H1 (cell line): ENCODE measurements around the gene CPXM2. TPM values are rescaled to one million over a fixed set of nuclear protein-coding genes. Genes with fewer than 3 reads are reported as not detected.

Experiments used
- CTCF ChIA-PET: fragments of 300-600 bp; sonication (Branson Sonifier 250); formaldehyde crosslinking; loops from one replicate; lab custom pipeline; 2021; ENCODE audit not compliant: partially characterized antibody; lab: Charles Lee
- POLR2A ChIA-PET: fragments of 300-600 bp; sonication (Branson Sonifier 250); formaldehyde crosslinking; loops from one replicate; lab custom pipeline; 2021; ENCODE audit warnings: inconsistent platforms; ENCODE audit not compliant: partially characterized antibody; lab: Charles Lee
- DNase-seq, 2 experiments: peaks; one replicate each; pipeline versions ENCODE4 v3.0.0 to v3.0.0-alpha.2; 2010 to 2022; ENCODE audit warnings: low spot score in 2 of 2, low read depth in 1 of 2, mixed read lengths in 1 of 2
- FAIRE-seq: peaks from 2 replicates; lab custom pipeline; 2011; peaks lifted over from hg19 to GRCh38; lab: Jason Lieb, UNC
- H2AFZ ChIP-seq: 2 replicates; pipeline ENCODE4 v1.8.1; 2012; ENCODE audit warnings: low read length, inconsistent platforms
- H2AK5ac ChIP-seq: 2 replicates; pipeline ENCODE4 v1.6.1; 2013; ENCODE audit warnings: low read depth, low read length
- H2BK120ac ChIP-seq: replicated peaks from 2 replicates; pipeline ENCODE3; 2013; ENCODE audit warnings: low read depth, low read length, inconsistent platforms
- H2BK12ac ChIP-seq: 2 replicates; pipeline ENCODE4 v1.6.1; 2013; ENCODE audit warnings: low read depth, low read length
- H2BK15ac ChIP-seq: 2 replicates; pipeline ENCODE4 v1.6.1; 2013; ENCODE audit warnings: low read length
- H2BK20ac ChIP-seq: 2 replicates; pipeline ENCODE4 v1.6.1; 2013; ENCODE audit warnings: low read length
- H2BK5ac ChIP-seq: 2 replicates; pipeline ENCODE4 v1.6.1; 2013; ENCODE audit warnings: low read depth, low read length
- H3K14ac ChIP-seq: 2 replicates; pipeline ENCODE4 v1.6.1; 2013; ENCODE audit warnings: inconsistent platforms; ENCODE audit not compliant: insufficient read length
- H3K18ac ChIP-seq: 2 replicates; pipeline ENCODE4 v1.6.1; 2013; ENCODE audit warnings: low read length; ENCODE audit errors: extremely low read depth
- H3K23ac ChIP-seq: 2 replicates; pipeline ENCODE4 v1.6.1; 2013; ENCODE audit warnings: inconsistent platforms; ENCODE audit not compliant: insufficient read length
- H3K23me2 ChIP-seq: 2 replicates; pipeline ENCODE4 v1.6.1; 2013; ENCODE audit warnings: low read depth, low read length
- H3K27ac ChIP-seq: 2 replicates; pipeline ENCODE4 v1.6.1; 2011; ENCODE audit warnings: low read depth, low read length, inconsistent platforms
- H3K27me3 ChIP-seq, 4 experiments: replicated peaks in 1 of 4; 1 replicate in 1 of 4; 2 replicates in 3 of 4; pipeline versions ENCODE4 v1.6.1 to v1.8.1; 2011 to 2013; ENCODE audit warnings: low read length in 3 of 4, mild to moderate bottlenecking in 3 of 4, inconsistent platforms in 2 of 4, mixed read lengths in 2 of 4, moderate library complexity in 1 of 4; ENCODE audit not compliant: control insufficient read depth in 3 of 4, insufficient read depth in 3 of 4; ENCODE audit errors: extremely low read depth in 1 of 4
- H3K36me3 ChIP-seq, 4 experiments: 2 replicates each; pipeline versions ENCODE4 v1.6.1 to v1.8.1; 2011 to 2013; ENCODE audit warnings: mild to moderate bottlenecking in 4 of 4, low read length in 3 of 4, moderate library complexity in 2 of 4, control low read depth in 1 of 4, inconsistent platforms in 1 of 4; ENCODE audit not compliant: insufficient read depth in 4 of 4, control insufficient read depth in 2 of 4
- H3K4ac ChIP-seq: replicated peaks from 2 replicates; pipeline ENCODE3; 2013; ENCODE audit warnings: low read length, low read depth, mixed read lengths, inconsistent platforms; ENCODE audit not compliant: insufficient read length
- H3K4me1 ChIP-seq, 4 experiments: replicated peaks in 1 of 4; 1 replicate in 1 of 4; 2 replicates in 3 of 4; pipeline versions ENCODE4 v1.6.1 to v1.8.1; 2011 to 2013; ENCODE audit warnings: low read length in 3 of 4, inconsistent platforms in 2 of 4, mixed read lengths in 1 of 4; ENCODE audit not compliant: insufficient read depth in 4 of 4, control insufficient read depth in 3 of 4
- H3K4me2 ChIP-seq, 2 experiments: 2 replicates each; pipeline versions ENCODE4 v1.6.1 to v1.8.1; 2011 to 2013; ENCODE audit warnings: low read depth in 2 of 2, low read length in 2 of 2, control low read depth in 1 of 2, inconsistent platforms in 1 of 2, mild to moderate bottlenecking in 1 of 2; ENCODE audit not compliant: insufficient read depth in 1 of 2
- H3K4me3 ChIP-seq, 4 experiments: fragments of 200-600, 300-600 bp in 1 of 4; sonication (generic), shearing (Covaris generic), sonication (Bioruptor Twin) in 1 of 4; 2 replicates each; pipeline versions ENCODE4 v1.5.1 to v1.8.1; 2011 to 2016; ENCODE audit warnings: low read length in 4 of 4, low read depth in 3 of 4, control low read depth in 2 of 4, inconsistent platforms in 2 of 4, mild to moderate bottlenecking in 2 of 4, mixed read lengths in 1 of 4, moderate library complexity in 1 of 4; ENCODE audit not compliant: insufficient read depth in 2 of 4; ENCODE audit errors: extremely low read depth in 1 of 4
- H3K56ac ChIP-seq: replicated peaks from 2 replicates; pipeline ENCODE3; 2013; ENCODE audit warnings: low read depth, mild to moderate bottlenecking, mixed read lengths, low read length, inconsistent platforms; ENCODE audit not compliant: insufficient read length
- H3K79me1 ChIP-seq: 2 replicates; pipeline ENCODE4 v1.6.1; 2013; ENCODE audit warnings: low read depth, low read length, control low read depth
- H3K79me2 ChIP-seq, 2 experiments: 2 replicates each; pipeline versions ENCODE4 v1.6.1 to v1.8.1; 2012 to 2013; ENCODE audit warnings: low read length in 2 of 2, mild to moderate bottlenecking in 2 of 2, inconsistent platforms in 1 of 2; ENCODE audit not compliant: insufficient read depth in 2 of 2, control insufficient read depth in 1 of 2
- H3K9ac ChIP-seq, 4 experiments: replicated peaks in 1 of 4; 1 replicate in 1 of 4; 2 replicates in 3 of 4; pipeline versions ENCODE4 v1.6.1 to v1.8.1; 2011 to 2013; ENCODE audit warnings: low read depth in 3 of 4, low read length in 3 of 4, control low read depth in 2 of 4, mild to moderate bottlenecking in 2 of 4, moderate library complexity in 2 of 4, inconsistent platforms in 1 of 4; ENCODE audit errors: extremely low read depth in 1 of 4
- H3K9me3 ChIP-seq, 2 experiments: 2 replicates each; pipeline versions ENCODE4 v1.6.1 to v1.8.1; 2012 to 2013; ENCODE audit warnings: mild to moderate bottlenecking in 2 of 2, moderate library complexity in 2 of 2, control low read depth in 1 of 2, inconsistent platforms in 1 of 2, low read depth in 1 of 2, low read length in 1 of 2, mixed read lengths in 1 of 2; ENCODE audit not compliant: insufficient read depth in 2 of 2
- H4K20me1 ChIP-seq, 2 experiments: replicated peaks in 1 of 2; 2 replicates each; pipeline versions ENCODE3 to v1.8.1; 2011 to 2013; ENCODE audit warnings: inconsistent platforms in 2 of 2, low read length in 2 of 2, mild to moderate bottlenecking in 1 of 2; ENCODE audit not compliant: insufficient read depth in 2 of 2, control insufficient read depth in 1 of 2
- H4K5ac ChIP-seq: 2 replicates; pipeline ENCODE4 v1.6.1; 2013; ENCODE audit warnings: low read length, low read depth, mixed read lengths, inconsistent platforms; ENCODE audit not compliant: insufficient read length
- H4K8ac ChIP-seq: 2 replicates; pipeline ENCODE4 v1.8.0; 2013; ENCODE audit warnings: mild to moderate bottlenecking, moderate library complexity, low read length, inconsistent platforms; ENCODE audit not compliant: insufficient read depth; ENCODE audit errors: extremely low read depth
- H4K91ac ChIP-seq: replicated peaks from 2 replicates; pipeline ENCODE3; 2013; ENCODE audit warnings: low read length, mixed read lengths, inconsistent platforms; ENCODE audit not compliant: insufficient read length
- EGR1 ChIP-seq: IDR thresholded peaks from 2 replicates; pipeline ENCODE4 v1.6.1; 2011; ENCODE audit warnings: low read depth, low read length, borderline replicate concordance
- EP300 ChIP-seq, 2 experiments: IDR thresholded peaks; 1 replicate in 1 of 2; 2 replicates in 1 of 2; pipeline ENCODE4 v1.6.1; 2011 to 2012; ENCODE audit warnings: low read depth in 2 of 2, low read length in 2 of 2, mild to moderate bottlenecking in 2 of 2, borderline replicate concordance in 1 of 2, inconsistent platforms in 1 of 2, moderate library complexity in 1 of 2
- JUND ChIP-seq: IDR thresholded peaks from 2 replicates; pipeline ENCODE4 v1.6.1; 2011; ENCODE audit warnings: mild to moderate bottlenecking, improper control_type of control experiment, low read length
- KDM4A ChIP-seq: IDR thresholded peaks from one replicate; pipeline ENCODE4 v1.7.1; 2012; ENCODE audit warnings: low read depth, mild to moderate bottlenecking, moderate library complexity, low read length, inconsistent platforms; ENCODE audit not compliant: severe bottlenecking
- MAX ChIP-seq: IDR thresholded peaks from 2 replicates; pipeline ENCODE4 v1.6.1; 2012; ENCODE audit warnings: inconsistent platforms
- POLR2A ChIP-seq, 2 experiments: IDR thresholded peaks; 1 replicate in 1 of 2; 2 replicates in 1 of 2; pipeline ENCODE4 v1.6.1; 2011; ENCODE audit warnings: low read depth in 2 of 2, low read length in 2 of 2, mild to moderate bottlenecking in 2 of 2; ENCODE audit errors: control extremely low read depth in 1 of 2
- RFX5 ChIP-seq: IDR thresholded peaks from 2 replicates; pipeline ENCODE4 v1.6.1; 2011; ENCODE audit warnings: low read depth, low read length, improper control_type of control experiment, borderline replicate concordance
- RNF2 ChIP-seq: fragments of 200-900, 300-1000 bp; sonication (generic); IDR thresholded peaks from 2 replicates; pipeline ENCODE4 v1.7.1; 2016; ENCODE audit warnings: borderline replicate concordance, low read depth, mild to moderate bottlenecking, antibody characterized with exemption, low read length; ENCODE audit not compliant: poor library complexity, severe bottlenecking; ENCODE audit errors: missing control alignments
- SIRT6 ChIP-seq: IDR thresholded peaks from one replicate; pipeline ENCODE4 v1.7.1; 2012; ENCODE audit warnings: low read length, inconsistent platforms
- TCF12 ChIP-seq: IDR thresholded peaks from 2 replicates; pipeline ENCODE4 v1.6.1; 2011; ENCODE audit warnings: low read depth, mild to moderate bottlenecking, low read length
- YY1 ChIP-seq: IDR thresholded peaks from 2 replicates; pipeline ENCODE4 v1.6.1; 2011; ENCODE audit warnings: low read depth, mild to moderate bottlenecking, low read length
- WGBS, 2 experiments: shearing (Covaris generic) in 1 of 2; methylation state at CpG; one replicate each; pipeline versions ENCODE4 v1.1.6 to v1.1.7; 2013 to 2015; ENCODE audit warnings: low lambda C conversion rate in 2 of 2, mixed read lengths in 2 of 2, inconsistent platforms in 1 of 2, low coverage in 1 of 2, missing lambda C conversion rate in 1 of 2; ENCODE audit not compliant: insufficient replicate concordance in 2 of 2, insufficient coverage in 1 of 2, insufficient read length in 1 of 2; ENCODE audit errors: extremely low coverage in 1 of 2, missing lambda C conversion rate in 1 of 2; 5-methylcytosine and 5-hydroxymethylcytosine counted together
- polyA plus RNA-seq, 7 experiments: library from polyadenylated mRNA; depleted of rRNA in 3 of 7; stranded (reverse) in 5 of 7; unstranded in 2 of 7; fragments of >200 nt in 5 of 7; fragments of 200-250 nt in 2 of 7; gene quantifications; 1 replicate in 5 of 7; 2 replicates in 1 of 7; 4 replicates in 1 of 7; pipeline versions ENCODE4 v1.2.1 to v1.2.3, GENCODE V29; 2011 to 2013; ENCODE audit warnings: missing spikeins in 2 of 7, mixed read lengths in 2 of 7
- total RNA-seq: library from RNA; stranded (reverse); fragmentation: NEBNext Ultra II Directional; extraction: Animal tissue kit (Norgen Biotek cat#: 25700); gene quantifications from 2 replicates; pipeline ENCODE4 v1.2.1, GENCODE V29; 2021

Gene CPXM2
- total and polyA plus RNA-seq, 2 of the 8 experiments (the other 6 are each of a cell fraction or from before 2014, with no cell fraction given), result 2.4 to 2.9 TPM

DNA sequence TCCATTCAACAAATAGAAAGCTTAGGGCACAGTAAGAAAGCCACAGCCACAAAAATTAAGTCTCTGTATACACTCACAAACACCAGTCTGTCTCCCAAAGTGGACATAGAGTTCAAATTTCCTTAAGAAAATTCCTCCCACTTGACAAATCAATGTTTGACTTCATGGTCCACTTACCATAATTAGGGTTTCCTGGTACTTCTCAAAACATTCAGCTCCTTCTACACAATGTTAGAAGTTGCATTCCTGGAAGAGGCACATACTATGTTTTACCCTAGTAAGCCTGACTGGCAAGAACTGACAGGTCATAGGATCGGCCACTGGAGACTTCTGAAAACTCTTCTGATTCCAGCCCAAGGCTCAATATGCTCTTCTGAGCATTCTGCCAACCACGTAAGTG lies 70.5 kb downstream of the CPXM2 start:
- H4K5ac ChIP-seq, result no peak overlapping the region
- H2BK120ac ChIP-seq, result no peak overlapping the region
- H2BK15ac ChIP-seq, result no peak overlapping the region
- no peak overlapping the region for H3K4me3 ChIP-seq
- no peaks in the 10 kb centered on the region for H3K36me3 ChIP-seq
- WGBS, 2 experiments, result 92% methylated on average over 2 of the region's 2 CpGs; no CpG with 5 or more reads in 1 of the 2 experiments
- H2AK5ac ChIP-seq, result no peak overlapping the region
- no peak overlapping the region for H3K23ac ChIP-seq
- H3K79me1 ChIP-seq, result no peaks in the 10 kb centered on the region
- no peaks in the 10 kb centered on the region for H3K23me2 ChIP-seq
- H2BK20ac ChIP-seq, result no peak overlapping the region
- no peaks in the 10 kb centered on the region for H3K9me3 ChIP-seq
- H3K18ac ChIP-seq, result no peak overlapping the region
- no peak overlapping the region for H3K14ac ChIP-seq
- TF ChIP-seq RFX5 (no peak), TCF12 (no peak), KDM4A (no peak), POLR2A (IDR thresholded peaks at IDR 0.05; ENCODE audit: control extremely low read depth in 1 of 2, low read depth in 2 of 2, low read length in 2 of 2) (no peak), EP300 (IDR thresholded peaks at IDR 0.05; ENCODE audit: borderline replicate concordance in 1 of 2, low read depth in 2 of 2, low read length in 2 of 2) (no peak), RNF2 (no peak), EGR1 (no peak), SIRT6 (no peak), MAX (no peak), JUND (no peak), YY1 (no peak)
- TF ChIP-seq, all 59 proteins: peak for 0
- Histone ChIP-seq H4K8ac (no peak overlapping the region), H4K20me1 (no peaks in the 10 kb centered on the region), H2BK12ac (no peak overlapping the region), H3K56ac (no peak overlapping the region), H2BK5ac (no peak overlapping the region), H2AFZ (no peak overlapping the region), H3K4me1 (no peaks in the 10 kb centered on the region), H3K27me3 (no peaks in the 10 kb centered on the region), H3K79me2 (no peaks in the 10 kb centered on the region), H3K9ac (no peak overlapping the region), H3K27ac (no peak overlapping the region), H3K4me2 (no peak overlapping the region), H3K4ac (no peak overlapping the region), H4K91ac (no peak overlapping the region)
- POLR2A ChIA-PET, result no interaction called here
- DNase-seq, result no peak
- no peak for FAIRE-seq
- CTCF ChIA-PET, result no interaction called here
